ENCODE measurements around the gene TRIM46.

TRIM46 gene

DNA sequence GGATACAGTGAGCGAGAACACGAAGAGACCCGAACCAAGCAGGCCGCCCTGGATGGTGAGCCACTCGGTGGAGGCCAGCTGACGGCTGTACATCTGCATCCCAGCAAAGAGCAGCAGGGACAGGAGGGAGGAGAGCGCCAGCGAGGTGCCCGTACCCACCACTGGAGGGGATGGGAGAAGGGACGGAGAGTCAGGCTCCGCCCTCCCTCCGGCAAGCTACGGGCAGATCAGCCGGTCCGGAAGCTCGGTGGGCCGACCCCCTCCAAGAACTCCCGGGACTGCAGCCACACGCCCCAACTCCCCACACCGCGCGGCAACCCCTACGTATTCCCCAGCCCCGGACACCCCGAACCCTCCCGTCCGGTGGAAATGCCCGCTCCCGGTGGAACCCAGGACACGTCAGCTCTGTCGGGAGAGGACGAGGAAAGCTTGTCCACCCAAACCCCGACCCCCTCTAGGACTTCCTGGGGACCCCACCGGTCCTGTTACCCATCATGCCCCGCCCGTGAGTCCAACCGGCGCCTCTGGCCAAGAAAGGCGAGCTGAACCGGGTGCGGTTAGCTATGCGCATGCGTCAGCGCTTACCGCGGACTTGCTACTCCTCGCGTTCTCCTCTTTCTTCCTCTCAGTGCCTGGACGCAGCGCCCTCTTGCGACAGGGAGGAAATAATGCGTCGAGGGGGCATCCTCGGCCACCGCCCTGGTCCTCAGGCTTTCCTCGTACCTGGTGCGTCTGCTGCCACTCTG lies 744 bp upstream of the TRIM46 start, which contains the start of gene KRTCAP2:
TSS of gene KRTCAP2 (minus strand) at position 573 of the 746 bp plus-strand sequence. CDS start at position 493, 80 bp downstream.
- peak; percentile 96 for DNase-seq

GRCh38 chr1:155174324-155175280 lies 953 bp downstream of the TRIM46 start:
- DNase-seq, result peak; percentile 76

- no peak for DNase-seq
Measured at GRCh38 chr1:155175281-155175926, 1.8 kb downstream of the TRIM46 start.

- DNase-seq, result peak; percentile 37
Measured at GRCh38 chr1:155175927-155176371, 2.3 kb downstream of the TRIM46 start.

- DNase-seq, result peak; percentile 87
Measured at GRCh38 chr1:155176544-155177071, 3.0 kb downstream of the TRIM46 start.

DNA sequence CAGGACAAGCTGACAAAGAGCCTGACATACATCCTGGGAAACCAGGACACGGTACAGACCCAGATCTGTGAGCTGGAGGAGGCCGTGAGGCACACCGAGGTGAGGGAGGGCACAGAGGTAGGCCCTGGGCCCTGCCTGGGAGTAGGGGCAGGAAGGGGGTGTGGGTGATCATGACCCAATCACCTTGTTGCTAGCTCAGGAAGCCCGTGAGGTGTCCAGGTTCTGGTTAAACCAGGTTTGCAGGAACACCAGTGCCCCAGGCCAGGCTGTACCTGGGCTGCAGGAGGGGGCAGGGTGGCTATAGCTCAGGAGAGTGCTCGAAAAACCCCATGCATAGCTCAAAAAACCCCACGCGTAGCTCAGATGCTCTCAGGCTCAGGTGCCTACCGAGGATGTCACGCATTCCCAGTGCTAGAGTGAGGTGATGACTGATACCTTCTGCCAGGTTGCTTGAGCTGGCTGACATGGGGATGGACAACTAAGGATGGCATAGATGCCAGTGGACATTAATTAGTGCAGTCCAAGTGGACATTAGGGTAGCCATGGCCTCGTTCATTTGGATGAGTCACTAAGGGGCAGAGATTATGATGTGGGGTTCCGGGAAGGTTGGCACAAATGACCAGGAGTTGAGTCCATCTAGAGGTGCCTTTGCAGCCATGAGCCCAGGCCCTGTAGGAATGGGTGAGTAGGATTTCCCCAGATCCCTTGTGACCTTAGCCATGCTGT lies 3.7 kb downstream of the TRIM46 start:
- DNase-seq, result no peak

DNA sequence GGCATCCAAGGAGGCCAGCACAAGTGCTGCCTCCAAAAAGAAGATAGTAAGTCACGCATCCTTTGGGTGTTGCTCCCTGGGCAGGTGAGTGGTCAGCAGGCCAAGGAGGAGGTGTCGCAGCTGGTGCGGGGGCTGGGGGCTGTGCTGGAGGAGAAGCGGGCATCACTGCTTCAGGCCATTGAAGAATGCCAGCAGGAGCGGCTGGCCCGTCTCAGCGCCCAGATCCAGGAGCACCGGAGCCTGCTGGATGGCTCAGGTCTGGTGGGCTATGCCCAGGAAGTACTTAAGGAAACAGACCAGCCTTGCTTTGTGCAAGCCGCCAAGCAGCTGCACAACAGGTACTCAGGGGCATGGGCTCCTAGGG lies 4.3 kb downstream of the TRIM46 start:
- no peak for DNase-seq

GRCh38 chr1:155178441-155179111 lies 4.9 kb downstream of the TRIM46 start:
- no peak for DNase-seq

DNA sequence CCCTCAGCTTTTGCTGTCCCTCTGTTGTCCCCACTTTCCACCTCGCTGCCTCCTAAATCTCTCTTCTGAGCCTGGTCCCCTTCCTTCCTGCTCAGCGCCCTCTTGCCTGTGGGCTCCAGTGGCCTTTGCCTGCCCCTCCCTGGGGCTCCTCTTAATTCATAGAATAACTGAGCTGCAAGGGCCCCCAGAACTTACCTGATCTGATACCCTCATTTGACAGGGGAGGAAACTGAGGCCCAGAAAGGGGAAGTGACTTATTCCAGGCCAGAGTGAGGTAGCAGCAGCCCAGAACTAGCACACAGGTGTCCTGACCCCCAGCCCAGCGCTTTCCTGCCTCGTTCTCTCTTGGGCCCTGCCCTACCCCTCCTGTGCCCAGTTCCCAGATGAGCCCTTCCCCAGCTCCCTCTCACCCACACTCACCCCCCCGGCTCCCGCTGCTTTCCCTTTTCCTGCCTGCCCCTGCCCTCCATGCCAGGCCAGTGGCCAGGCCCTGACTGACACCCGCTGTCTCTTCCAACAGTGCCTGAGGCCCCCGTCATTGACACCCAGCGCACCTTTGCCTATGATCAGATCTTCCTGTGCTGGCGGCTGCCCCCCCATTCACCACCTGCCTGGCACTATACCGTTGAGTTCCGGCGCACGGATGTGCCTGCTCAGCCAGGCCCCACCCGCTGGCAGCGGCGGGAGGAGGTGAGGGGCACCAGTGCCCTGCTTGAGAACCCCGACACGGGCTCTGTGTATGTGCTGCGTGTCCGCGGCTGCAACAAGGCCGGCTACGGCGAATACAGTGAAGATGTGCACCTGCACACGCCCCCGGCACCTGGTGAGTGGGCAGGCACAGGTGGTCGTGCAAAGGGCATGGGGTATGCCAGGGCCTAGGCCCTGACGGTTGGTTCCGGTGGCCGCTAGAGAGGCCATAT lies 5.7 kb downstream of the TRIM46 start:
- DNase-seq, result no peak

- no peak for DNase-seq
Measured at GRCh38 chr1:155181371-155182051, 7.9 kb downstream of the TRIM46 start.

- no peak for DNase-seq
Measured at GRCh38 chr1:155182052-155182550, 8.5 kb downstream of the TRIM46 start.

- DNase-seq, result no peak
Measured at GRCh38 chr1:155183775-155184221, 10.1 kb downstream of the TRIM46 start.

- no peak for DNase-seq
Measured at GRCh38 chr1:155184351-155184811, 10.7 kb downstream of the TRIM46 start.

GRCh38 chr1:155184835-155185782 lies 11.5 kb downstream of the TRIM46 start:
- no peak for DNase-seq

DNA sequence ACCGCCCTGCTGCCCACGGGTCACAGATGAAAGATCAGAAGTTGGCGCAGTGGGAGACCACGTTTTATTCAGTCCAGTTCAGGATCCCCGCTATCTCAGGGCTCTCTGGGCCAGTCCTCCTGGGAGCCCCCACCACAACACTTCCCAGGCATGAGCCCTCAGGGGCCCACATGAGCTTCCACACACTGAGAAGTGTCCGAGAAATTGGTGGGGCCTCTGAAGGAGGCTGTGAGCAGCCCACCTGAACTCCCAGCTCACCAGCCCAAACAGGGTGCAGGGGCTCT lies 12.1 kb downstream of the TRIM46 start:
- no peak for DNase-seq

DNA sequence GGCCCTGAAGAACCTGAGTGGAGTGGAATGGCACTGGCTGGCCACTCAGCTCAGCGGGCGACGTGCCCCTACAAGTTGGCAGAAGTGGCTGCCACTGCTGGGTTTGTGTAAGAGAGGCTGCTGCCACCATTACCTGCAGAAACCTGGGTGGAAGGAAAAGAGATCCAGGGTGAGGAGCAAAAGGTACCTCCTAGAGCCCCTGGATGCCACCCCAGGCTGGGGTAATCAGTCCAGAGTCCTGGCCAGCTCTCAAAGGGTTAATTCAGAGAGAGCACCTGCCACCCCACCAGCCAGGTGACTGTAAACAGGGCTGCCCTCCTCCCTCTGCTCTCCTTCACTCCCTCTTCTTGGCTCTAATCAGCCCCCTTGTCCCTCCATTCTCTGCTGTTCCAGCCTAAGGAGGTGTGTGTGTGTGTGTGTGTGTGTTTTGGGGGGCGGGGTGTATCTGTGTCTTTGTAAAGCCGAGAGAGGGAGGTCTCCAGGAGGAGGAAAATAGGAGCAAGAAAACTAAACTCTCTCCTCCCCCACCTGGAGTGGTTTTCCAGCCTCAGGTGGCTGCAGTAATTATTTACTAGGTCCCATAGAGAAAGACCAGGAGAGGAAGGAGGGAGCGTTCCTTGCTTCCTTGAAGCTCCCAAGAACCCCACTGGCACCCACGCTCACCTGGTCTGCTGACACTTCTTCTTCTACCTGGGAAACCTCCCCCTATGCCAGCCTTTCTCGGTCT lies 12.6 kb downstream of the TRIM46 start:
- DNase-seq, result no peak

GRCh38 chr1:155186794-155187455 lies 13.3 kb downstream of the TRIM46 start:
- DNase-seq, result no peak

Data from CD4-positive, alpha-beta T cell treated with Interleukin-12 subunit alpha and Interleukin-12 subunit beta, for 1 hour (primary cell).